ENCODE data around the gene PIGQ. TPM values are rescaled to one million over a fixed set of nuclear protein-coding genes. Genes with fewer than 3 reads are reported as not detected.

PIGQ gene
- total RNA-seq, 1 donor from 2014 or later = 68.9 TPM

DNA sequence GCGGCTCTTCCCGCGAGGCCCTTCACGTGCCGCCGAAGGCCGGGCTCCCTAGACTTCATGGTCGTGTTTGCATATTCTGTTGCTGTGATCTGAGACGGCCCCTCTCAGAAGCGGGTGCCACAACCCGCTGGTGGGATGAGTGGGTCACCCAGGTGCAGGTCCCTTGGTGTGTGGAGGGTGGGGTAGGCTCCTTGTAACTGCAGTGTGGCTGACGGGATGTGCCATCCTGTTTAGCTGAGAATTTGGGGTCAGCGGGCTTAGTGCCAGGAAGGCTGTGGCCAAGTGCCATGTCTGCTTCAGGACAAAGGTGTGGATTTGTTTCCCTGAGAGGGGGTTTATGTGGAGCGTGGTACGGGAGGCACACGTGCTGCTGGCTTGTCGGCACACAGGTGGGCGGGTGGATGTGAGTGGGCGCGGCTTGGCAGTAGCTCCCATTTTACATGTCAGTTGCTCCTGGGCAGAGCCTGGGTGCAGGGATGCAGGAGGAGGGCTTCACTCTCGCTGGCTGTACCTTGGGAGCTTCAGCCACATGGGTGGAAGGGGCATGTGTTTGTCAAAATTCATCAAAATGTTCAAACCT is 51.8 kb downstream of the PIGQ start:
- no peaks in the 10 kb centered on the region for H3K9me3 ChIP-seq
- TF ChIP-seq, protein P1, sequence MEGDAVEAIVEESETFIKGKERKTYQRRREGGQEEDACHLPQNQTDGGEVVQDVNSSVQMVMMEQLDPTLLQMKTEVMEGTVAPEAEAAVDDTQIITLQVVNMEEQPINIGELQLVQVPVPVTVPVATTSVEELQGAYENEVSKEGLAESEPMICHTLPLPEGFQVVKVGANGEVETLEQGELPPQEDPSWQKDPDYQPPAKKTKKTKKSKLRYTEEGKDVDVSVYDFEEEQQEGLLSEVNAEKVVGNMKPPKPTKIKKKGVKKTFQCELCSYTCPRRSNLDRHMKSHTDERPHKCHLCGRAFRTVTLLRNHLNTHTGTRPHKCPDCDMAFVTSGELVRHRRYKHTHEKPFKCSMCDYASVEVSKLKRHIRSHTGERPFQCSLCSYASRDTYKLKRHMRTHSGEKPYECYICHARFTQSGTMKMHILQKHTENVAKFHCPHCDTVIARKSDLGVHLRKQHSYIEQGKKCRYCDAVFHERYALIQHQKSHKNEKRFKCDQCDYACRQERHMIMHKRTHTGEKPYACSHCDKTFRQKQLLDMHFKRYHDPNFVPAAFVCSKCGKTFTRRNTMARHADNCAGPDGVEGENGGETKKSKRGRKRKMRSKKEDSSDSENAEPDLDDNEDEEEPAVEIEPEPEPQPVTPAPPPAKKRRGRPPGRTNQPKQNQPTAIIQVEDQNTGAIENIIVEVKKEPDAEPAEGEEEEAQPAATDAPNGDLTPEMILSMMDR (IDR thresholded peaks at IDR 0.05) = no peak
- intact Hi-C loops (cut with DNase I) = no loop called here
- DNase-seq = no peak
- H3K4me3 ChIP-seq = no peak overlapping the region
- H3K36me3 ChIP-seq = peaks cover 20% of the 10 kb centered on the region
- H3K4me1 ChIP-seq = peaks cover 20% of the 10 kb centered on the region
- ATAC-seq = no peak
- H3K27me3 ChIP-seq (ENCODE audit: low read depth) = no peaks in the 10 kb centered on the region
- peak overlapping the region; percentile 58 for H3K27ac ChIP-seq

DNA sequence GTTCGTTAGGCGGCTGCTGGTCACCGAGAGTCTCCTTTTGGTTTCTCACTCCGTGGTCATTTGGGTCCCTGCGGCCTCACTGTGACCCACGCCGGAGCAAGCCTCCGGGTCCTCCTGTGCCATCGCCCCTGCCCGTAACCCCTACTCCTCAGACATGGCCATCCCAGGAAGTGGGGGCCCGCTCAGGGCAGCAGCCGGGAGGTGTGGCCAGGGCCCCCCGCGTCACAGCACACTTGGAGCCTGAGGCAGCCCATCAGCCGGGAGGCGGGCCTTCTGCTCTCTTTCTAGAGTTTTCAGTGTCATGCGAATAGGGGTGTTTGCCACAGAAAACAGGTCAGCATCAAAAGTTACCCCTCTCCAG is 53.1 kb downstream of the PIGQ start:
- no peaks in the 10 kb centered on the region for H3K27me3 ChIP-seq (ENCODE audit: low read depth)
- ATAC-seq (no peak), DNase-seq (no peak)
- H3K4me1 ChIP-seq = peaks cover 27% of the 10 kb centered on the region
- H3K27ac ChIP-seq = peak overlapping the region; percentile 58
- intact Hi-C loops (cut with DNase I) = no loop called here
- H3K9me3 ChIP-seq = no peaks in the 10 kb centered on the region
- peaks cover 33% of the 10 kb centered on the region for H3K36me3 ChIP-seq
- TF ChIP-seq, protein P1 (IDR thresholded peaks at IDR 0.05) = no peak
- no peak overlapping the region for H3K4me3 ChIP-seq

DNA sequence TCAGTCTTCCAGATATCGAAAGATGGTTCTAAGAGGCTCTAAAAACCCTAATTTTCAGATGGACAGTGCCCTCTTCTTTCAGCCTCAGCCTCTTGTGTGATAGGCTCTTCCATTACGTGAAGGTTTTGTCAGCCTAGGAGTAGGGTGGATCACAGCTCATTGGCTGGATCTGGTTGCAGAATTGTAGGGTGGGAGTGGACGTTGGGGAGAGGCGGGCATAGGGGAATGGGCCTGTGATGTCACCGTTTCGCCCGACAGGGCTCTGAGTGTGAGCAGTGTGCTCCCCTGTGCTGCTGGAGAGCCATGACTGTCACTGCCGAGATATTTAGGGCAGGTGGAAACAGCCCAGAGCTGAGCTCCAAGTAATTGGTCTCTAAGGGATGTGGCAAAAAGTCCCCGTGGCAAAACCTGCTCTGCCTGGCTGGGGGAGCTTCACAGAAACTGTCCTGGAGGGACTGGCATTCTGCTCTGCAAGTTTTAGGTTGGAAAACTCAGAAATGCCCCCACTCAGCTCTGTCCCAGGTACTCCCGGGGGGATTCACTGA is 54.8 kb downstream of the PIGQ start:
- Histone ChIP-seq H3K27ac (no peak overlapping the region), H3K9me3 (no peaks in the 10 kb centered on the region), H3K27me3 (ENCODE audit: low read depth) (no peaks in the 10 kb centered on the region), H3K4me1 (peaks cover 44% of the 10 kb centered on the region), H3K36me3 (peaks cover 45% of the 10 kb centered on the region), H3K4me3 (no peak overlapping the region)
- DNase-seq (no peak), ATAC-seq (no peak)
- TF ChIP-seq, protein P1 (IDR thresholded peaks at IDR 0.05) = no peak
- intact Hi-C loops (cut with DNase I) = no loop called here

DNA sequence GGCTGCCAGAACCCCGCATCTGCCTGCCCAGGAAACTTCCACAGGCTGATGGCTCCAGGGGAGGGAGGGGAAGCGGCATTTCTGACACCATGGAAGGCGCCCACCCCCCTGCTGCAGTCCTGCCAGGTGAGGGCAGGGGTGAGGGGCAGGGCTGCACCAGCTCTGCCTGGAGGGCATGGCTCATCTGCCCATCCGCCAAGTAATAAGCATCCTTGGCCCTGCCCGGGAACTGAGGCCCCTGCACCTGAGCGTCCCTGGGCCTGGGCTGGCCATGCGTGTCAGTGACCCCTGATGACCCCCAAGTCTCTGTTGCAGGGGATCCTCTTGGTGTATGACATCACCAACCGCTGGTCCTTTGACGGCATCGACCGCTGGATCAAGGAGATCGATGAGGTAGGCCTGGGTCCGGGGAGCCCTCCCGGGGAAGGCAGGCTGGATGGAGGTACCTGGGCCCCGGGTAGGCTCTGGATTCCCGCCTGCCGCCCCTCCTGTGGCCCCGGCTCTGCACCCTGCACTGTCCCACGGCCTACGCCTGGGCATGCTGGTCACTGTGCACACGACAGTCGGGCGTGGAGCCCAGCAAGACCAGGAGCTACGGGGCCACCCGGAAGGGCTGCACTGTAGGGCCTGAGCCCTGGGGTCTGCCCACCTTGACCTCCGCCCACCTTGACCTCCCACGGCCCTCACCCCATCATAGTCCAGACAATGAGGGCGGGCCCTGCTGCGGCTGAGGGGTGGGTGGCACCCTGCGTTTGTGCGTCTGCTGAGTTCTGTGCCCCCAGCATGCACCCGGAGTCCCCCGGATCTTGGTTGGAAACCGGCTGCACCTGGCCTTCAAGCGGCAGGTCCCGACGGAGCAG is 55.6 kb downstream of the PIGQ start:
- intact Hi-C loops (cut with DNase I) = no loop called here
- TF ChIP-seq, protein P1 (IDR thresholded peaks at IDR 0.05) = no peak
- no peak for DNase-seq
- H3K4me1 ChIP-seq = peaks cover 52% of the 10 kb centered on the region
- H3K36me3 ChIP-seq = peaks cover 45% of the 10 kb centered on the region
- H3K27me3 ChIP-seq (ENCODE audit: low read depth) = no peaks in the 10 kb centered on the region
- H3K9me3 ChIP-seq = no peaks in the 10 kb centered on the region
- no peak for ATAC-seq
- H3K4me3 ChIP-seq = no peak overlapping the region
- H3K27ac ChIP-seq = no peak overlapping the region

DNA sequence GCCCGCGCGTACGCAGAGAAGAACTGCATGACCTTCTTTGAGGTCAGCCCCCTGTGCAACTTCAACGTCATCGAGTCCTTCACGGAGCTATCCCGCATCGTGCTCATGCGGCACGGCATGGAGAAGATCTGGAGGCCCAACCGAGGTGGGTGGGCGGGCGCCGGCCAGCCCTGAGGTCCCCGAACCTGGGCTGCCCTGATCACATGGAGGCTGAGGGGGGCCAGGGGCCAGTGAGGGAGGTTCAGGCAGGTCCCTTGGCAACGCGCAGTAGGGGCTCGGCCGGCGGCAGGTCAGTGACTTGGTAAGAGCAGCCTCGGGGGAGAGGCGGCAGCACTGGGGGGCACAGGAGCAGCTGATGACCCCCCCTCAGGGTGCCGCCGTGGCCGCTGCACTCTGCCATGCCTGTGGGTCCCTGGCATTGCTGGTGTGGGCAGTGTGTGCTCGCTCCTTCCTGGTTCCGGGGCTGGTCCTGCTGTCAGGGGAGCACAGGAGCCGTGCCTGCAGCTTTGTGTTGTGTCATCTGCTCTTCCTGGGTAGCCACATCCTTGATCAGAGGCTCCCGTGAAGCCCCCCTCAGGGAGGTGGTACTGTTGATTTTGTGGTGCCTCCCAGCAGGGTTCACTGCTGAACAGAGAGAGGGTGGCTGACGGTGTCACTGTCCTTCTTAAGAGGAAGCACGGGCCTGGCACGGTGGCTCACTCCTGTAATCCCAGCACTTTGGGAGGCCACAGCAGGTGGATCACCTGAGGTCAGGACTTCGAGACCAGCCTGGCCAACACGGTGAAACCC is 56.4 kb downstream of the PIGQ start:
- H3K27me3 ChIP-seq (ENCODE audit: low read depth) = no peaks in the 10 kb centered on the region
- ATAC-seq (no peak), DNase-seq (no peak)
- peaks cover 57% of the 10 kb centered on the region for H3K4me1 ChIP-seq
- intact Hi-C loops (cut with DNase I) = no loop called here
- no peaks in the 10 kb centered on the region for H3K9me3 ChIP-seq
- TF ChIP-seq, protein P1 (IDR thresholded peaks at IDR 0.05) = no peak
- H3K36me3 ChIP-seq = peaks cover 45% of the 10 kb centered on the region
- no peak overlapping the region for H3K4me3 ChIP-seq
- H3K27ac ChIP-seq = no peak overlapping the region

Data from lower lobe of right lung (tissue), 2 donors.